Breast epithelium (tissue), 3 donors: ENCODE measurements around the gene TIRAP.

Experiments
- CTCF ChIP-seq, 3 donors: fragments of 450-650 bp; IDR thresholded peaks; one replicate each; pipeline ENCODE4 v1.5.1; 2016 to 2017; ENCODE audit warnings: antibody characterized with exemption in 3 of 3, mild to moderate bottlenecking in 3 of 3, moderate library complexity in 3 of 3
- POLR2A ChIP-seq: fragments of 450-650 bp; IDR thresholded peaks from one replicate; pipeline ENCODE4 v1.6.1; 2016; ENCODE audit warnings: antibody characterized with exemption, mild to moderate bottlenecking, moderate library complexity
- POLR2AphosphoS5 ChIP-seq, 3 donors: sonication (generic); formaldehyde crosslinking; IDR thresholded peaks; one replicate each; pipeline ENCODE4 v1.6.1; 2017; ENCODE audit warnings: antibody characterized with exemption in 3 of 3

- TF ChIP-seq CTCF (IDR thresholded peaks at IDR 0.05) (no peak), POLR2AphosphoS5 (IDR thresholded peaks at IDR 0.05) (no peak), POLR2A (no peak)
Observed at GRCh38 chr11:126334659-126335462, 52.0 kb downstream of the TIRAP start.
